Nephron progenitor cell (in vitro differentiated cells): Measurements from ENCODE around the gene CMTM1.
A peak's percentile ranks its signal among the peaks of the same experiment; 100 is the strongest.

Experiments
- DNase-seq: peaks from one replicate; pipeline ENCODE4 v3.0.0; 2021
- H3K27ac Mint-ChIP-seq: 2 replicates; pipeline ENCODE4 v1.8.0; 2021; ENCODE audit warnings: mild to moderate bottlenecking, moderate library complexity, mixed read lengths
- H3K27me3 Mint-ChIP-seq: 2 replicates; pipeline ENCODE4 v1.8.0; 2021; ENCODE audit warnings: mild to moderate bottlenecking, low read depth, mixed read lengths; ENCODE audit not compliant: poor library complexity
- H3K36me3 Mint-ChIP-seq: 2 replicates; pipeline ENCODE4 v1.8.0; 2021; ENCODE audit warnings: low read depth, mixed read lengths
- H3K4me1 Mint-ChIP-seq: 2 replicates; pipeline ENCODE4 v1.8.0; 2021; ENCODE audit warnings: mixed read lengths
- H3K4me3 Mint-ChIP-seq: 2 replicates; pipeline ENCODE4 v1.8.0; 2021; ENCODE audit warnings: mild to moderate bottlenecking, moderate library complexity, mixed read lengths
- H3K9me3 Mint-ChIP-seq: 2 replicates; pipeline ENCODE4 v1.8.0; 2021; ENCODE audit warnings: mild to moderate bottlenecking, moderate library complexity, mixed read lengths
- TF ChIP-seq, protein P1 (sequence below): fragments of 200-600 bp; sonication (generic); IDR thresholded peaks from 2 replicates; pipeline ENCODE4 v1.5.0; 2021; ENCODE audit warnings: antibody characterized with exemption

Gene CMTM1

DNA sequence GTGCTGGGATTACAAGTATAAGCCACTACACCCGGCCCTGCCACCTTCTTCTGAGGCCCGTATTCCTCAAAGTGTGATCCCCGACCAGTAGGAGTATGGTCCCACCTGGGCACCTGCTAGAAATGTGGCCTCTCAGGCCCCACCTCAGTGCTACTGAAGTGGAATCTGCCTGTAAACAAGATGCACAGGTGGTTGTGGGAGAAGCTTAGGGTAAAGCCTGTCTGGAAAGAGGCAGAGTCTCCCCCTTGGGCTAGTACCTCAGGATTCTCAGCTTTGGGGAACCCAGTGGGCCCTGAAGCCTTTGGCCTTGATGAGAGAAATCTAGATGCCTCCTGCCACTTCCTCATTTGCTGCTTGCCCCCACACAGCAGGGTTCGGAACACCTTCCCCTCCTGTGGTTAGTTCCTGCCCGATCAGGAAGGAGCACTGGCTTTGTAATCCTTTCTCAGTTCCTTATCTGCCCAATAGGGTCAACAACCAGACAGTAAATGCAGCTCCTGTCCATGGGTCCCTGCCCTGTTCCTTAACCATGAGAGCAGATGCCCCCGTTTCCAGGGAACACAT lies 41.6 kb upstream of the CMTM1 start:
- Mint-ChIP-seq H3K27me3 (no peaks in the 10 kb centered on the region), H3K9me3 (no peaks in the 10 kb centered on the region), H3K27ac (no peak overlapping the region), H3K4me1 (no peaks in the 10 kb centered on the region), H3K36me3 (peaks cover 31% of the 10 kb centered on the region), H3K4me3 (no peak overlapping the region)
- no peak for DNase-seq
- TF ChIP-seq, protein P1, sequence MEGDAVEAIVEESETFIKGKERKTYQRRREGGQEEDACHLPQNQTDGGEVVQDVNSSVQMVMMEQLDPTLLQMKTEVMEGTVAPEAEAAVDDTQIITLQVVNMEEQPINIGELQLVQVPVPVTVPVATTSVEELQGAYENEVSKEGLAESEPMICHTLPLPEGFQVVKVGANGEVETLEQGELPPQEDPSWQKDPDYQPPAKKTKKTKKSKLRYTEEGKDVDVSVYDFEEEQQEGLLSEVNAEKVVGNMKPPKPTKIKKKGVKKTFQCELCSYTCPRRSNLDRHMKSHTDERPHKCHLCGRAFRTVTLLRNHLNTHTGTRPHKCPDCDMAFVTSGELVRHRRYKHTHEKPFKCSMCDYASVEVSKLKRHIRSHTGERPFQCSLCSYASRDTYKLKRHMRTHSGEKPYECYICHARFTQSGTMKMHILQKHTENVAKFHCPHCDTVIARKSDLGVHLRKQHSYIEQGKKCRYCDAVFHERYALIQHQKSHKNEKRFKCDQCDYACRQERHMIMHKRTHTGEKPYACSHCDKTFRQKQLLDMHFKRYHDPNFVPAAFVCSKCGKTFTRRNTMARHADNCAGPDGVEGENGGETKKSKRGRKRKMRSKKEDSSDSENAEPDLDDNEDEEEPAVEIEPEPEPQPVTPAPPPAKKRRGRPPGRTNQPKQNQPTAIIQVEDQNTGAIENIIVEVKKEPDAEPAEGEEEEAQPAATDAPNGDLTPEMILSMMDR, result no peak

DNA sequence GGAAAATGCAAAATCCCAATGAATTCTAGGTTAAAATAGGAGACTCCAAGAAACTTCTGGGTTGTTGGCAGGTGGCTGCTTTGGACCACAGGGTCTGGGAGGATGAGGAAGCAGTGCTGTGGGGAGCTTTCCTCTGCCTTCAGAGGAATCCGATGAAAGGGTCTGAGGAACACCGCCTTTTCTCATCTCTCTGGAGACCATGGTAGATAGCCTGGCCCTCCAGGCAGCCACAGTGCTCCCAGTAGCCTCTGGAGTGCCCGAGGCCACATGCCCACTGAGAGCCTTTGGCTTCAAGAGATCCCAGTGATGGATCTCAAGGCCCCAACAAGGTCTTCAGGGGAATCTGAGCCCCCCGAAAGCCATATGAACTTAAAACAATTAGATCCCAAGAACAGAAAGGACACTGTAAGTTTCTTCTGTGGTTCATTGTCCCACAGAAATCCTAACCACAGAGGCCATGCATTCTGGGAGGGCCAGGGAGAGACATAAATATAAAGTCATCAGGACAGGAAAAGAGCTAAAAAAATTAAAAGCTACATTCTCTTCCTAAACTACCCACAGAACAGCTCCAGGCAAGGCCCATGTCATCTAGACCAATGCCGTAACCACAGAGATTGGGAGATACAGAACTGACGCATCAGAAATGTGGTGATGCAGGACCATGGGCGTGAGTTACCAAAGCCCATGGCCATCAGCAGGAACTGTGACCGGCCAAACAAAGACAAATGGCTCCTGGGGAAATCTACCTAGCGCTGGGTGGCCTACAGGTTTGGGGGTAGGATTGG lies 40.7 kb upstream of the CMTM1 start:
- H3K36me3 Mint-ChIP-seq, result peaks cover 29% of the 10 kb centered on the region
- no peaks in the 10 kb centered on the region for H3K4me1 Mint-ChIP-seq
- H3K27me3 Mint-ChIP-seq, result no peaks in the 10 kb centered on the region
- TF ChIP-seq, protein P1, result no peak
- H3K9me3 Mint-ChIP-seq, result no peaks in the 10 kb centered on the region
- DNase-seq, result no peak
- peak overlapping the region; percentile 88 for H3K27ac Mint-ChIP-seq
- no peak overlapping the region for H3K4me3 Mint-ChIP-seq

DNA sequence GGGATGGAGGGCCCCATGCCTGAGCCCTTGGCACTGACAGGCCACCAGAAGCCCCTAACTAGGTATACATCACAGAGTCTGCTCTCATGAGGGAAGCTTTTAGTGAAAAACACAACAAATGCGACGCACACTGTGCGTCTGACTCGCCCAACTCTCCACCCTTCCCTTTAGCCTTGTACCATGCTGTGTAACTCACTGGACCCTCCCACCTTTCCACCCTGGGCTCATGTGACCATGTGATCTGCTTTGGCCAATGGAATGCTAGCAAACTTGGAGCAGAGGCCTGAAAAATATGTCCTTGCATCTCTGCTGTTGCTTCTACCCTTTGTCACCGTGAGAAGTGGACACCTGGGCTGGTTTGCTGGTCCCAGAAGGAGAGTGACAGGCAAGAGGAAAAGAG lies 37.9 kb upstream of the CMTM1 start:
- peaks cover 48% of the 10 kb centered on the region for H3K36me3 Mint-ChIP-seq
- H3K9me3 Mint-ChIP-seq, result no peaks in the 10 kb centered on the region
- no peaks in the 10 kb centered on the region for H3K27me3 Mint-ChIP-seq
- no peaks in the 10 kb centered on the region for H3K4me1 Mint-ChIP-seq
- TF ChIP-seq, protein P1, result no peak
- no peak for DNase-seq
- no peak overlapping the region for H3K4me3 Mint-ChIP-seq
- no peak overlapping the region for H3K27ac Mint-ChIP-seq

DNA sequence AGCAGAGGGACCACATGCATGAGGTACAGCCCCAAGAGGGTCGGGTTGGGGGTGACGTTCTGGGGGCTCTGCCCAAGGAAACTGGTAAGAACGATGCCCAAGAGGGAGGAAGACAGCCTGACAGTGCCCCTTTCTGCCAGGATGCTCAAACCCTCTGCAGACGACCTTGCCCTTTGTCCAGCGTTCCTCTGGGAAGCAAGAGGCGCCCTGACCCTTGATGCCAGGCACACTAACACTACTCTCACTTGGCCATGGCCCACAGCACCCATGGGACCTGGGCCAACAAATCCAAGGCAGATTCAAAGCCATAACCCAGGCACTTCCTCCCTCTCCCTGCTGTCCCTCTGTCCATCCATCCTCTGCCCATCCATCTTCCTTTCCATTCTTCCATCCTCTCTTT lies 36.8 kb upstream of the CMTM1 start:
- H3K27ac Mint-ChIP-seq, result no peak overlapping the region
- TF ChIP-seq, protein P1, result no peak
- H3K9me3 Mint-ChIP-seq, result no peaks in the 10 kb centered on the region
- no peaks in the 10 kb centered on the region for H3K4me1 Mint-ChIP-seq
- peaks cover 53% of the 10 kb centered on the region for H3K36me3 Mint-ChIP-seq
- no peak for DNase-seq
- peaks cover 2% of the 10 kb centered on the region for H3K27me3 Mint-ChIP-seq
- H3K4me3 Mint-ChIP-seq, result no peak overlapping the region

DNA sequence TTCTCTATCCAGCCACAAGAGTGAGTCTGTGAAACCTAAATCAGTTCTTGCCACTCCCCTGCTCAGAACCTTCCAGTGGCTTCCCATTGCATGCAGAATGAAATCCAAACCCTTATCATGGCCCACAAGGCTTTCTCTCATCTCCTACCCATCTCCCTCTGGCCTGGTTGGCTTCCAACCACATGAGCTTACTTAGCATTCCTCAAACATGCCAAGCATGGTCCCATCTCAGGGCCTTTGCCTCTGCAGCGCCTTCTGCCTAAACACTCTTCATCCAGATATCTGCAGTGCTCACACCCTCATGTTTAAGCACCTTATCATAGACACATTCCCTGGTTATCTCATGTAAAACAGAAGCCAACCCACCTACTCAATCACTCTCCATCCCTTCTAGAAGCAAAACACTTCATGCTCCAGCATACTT lies 31.9 kb upstream of the CMTM1 start:
- H3K27me3 Mint-ChIP-seq, result peaks cover 2% of the 10 kb centered on the region

More for the DNA sequence above, 31.9 kb upstream of the CMTM1 start:
- H3K36me3 Mint-ChIP-seq, result peaks cover 40% of the 10 kb centered on the region
- TF ChIP-seq, protein P1, result no peak
- H3K9me3 Mint-ChIP-seq, result no peaks in the 10 kb centered on the region
- DNase-seq, result no peak
- no peaks in the 10 kb centered on the region for H3K4me1 Mint-ChIP-seq
- H3K4me3 Mint-ChIP-seq, result no peak overlapping the region
- H3K27ac Mint-ChIP-seq, result no peak overlapping the region
